Measurements from ENCODE around the gene DYSF.

DNA sequence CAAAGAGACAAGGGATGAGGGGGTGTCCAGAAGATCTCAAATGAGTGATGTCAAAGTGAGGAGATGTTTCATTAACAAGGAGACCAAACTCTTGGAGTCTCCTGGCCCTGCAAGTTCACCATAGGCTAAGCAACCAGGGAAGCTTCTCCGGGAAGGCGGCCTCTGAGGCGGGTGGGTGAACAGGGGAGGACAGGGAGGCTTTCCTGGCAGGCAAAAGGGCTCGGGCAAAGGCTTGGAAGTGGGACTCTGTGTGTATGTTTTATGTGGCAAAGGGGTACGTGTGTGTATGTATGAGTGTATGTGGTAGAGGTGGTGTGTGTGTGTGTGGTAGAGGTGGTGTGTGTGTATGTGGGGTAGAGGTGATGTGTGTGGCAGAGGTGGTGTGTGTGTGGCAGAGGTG is 163.9 kb downstream of the DYSF start:
- TF ChIP-seq CTCF (conservative IDR thresholded peaks at IDR 0.05; ENCODE audit: low read length) (no peak), EZH2phosphoT487 (IDR thresholded peaks at IDR 0.05; ENCODE audit: borderline replicate concordance) (no peak)
